RPMI8226 (cell line): ENCODE data around the gene ZNF783.
"Not testable (repeated sequence)": the region's sequence is repeated elsewhere in the genome, so short reads cannot be mapped to it uniquely, and the experiment has no call there.

ENCODE experiments used
- DNase-seq: peaks from one replicate; pipeline ENCODE4 v3.0.0-alpha.2; 2015

ZNF783 gene

DNA sequence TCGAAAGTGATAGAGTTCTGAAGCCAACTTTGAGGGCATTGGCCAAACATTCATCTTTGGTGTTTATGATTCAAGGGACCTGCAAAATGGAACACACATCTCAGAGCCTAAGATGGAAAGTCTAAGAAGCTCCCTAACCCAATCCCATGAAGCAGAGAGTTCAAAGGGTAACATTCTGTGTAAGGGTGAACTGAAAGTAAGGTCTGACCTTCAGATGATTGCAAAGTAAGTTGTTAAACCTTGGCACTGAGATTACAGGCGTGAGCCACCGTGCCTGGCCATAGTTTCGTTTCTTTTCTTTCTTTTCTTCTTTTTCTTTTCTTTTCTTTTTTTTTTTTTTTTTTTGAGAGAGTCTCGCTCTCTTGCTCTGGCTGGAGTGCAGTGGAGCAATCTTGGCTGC is 20.3 kb upstream of the ZNF783 start:
- no peak for DNase-seq

DNA sequence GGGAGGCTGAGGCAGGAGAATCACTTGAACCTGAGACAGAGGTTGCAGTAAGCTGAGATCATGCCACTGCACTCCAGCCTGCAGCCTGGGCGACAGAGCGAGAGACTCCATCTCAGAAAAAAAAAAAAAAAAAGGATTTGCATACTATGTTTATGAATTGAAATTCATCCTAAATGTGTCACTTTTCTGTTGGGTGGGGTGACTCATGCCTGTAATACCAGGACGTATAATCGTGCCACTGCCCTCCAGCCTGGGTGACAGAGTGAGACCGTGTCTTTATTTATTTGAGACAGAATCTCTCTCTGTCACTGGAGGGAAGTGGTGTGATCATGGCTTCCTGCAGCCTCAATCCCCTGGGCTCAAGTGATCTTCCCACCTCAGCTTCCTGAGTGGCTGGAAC is 16.8 kb upstream of the ZNF783 start:
- no peak for DNase-seq

DNA sequence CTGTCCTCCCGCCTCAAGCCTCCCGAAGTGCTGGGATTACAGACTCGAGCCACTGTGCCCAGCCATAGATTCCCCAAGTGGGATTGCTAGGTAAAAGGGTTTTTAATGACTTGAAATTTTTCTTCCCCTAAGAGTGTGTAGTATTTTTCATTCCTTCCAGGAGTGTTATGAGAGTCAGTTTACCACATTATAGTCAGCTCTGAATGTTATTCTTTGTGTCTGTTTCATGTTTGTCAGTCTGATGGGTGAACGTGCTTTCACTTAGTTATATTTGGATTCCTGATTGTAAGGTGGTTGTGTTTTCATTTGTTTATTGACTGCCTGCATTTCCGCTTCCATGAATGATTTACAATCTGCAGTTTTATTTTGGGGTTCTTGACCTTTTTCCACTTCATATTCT is 16.3 kb upstream of the ZNF783 start:
- DNase-seq, result no peak

DNA sequence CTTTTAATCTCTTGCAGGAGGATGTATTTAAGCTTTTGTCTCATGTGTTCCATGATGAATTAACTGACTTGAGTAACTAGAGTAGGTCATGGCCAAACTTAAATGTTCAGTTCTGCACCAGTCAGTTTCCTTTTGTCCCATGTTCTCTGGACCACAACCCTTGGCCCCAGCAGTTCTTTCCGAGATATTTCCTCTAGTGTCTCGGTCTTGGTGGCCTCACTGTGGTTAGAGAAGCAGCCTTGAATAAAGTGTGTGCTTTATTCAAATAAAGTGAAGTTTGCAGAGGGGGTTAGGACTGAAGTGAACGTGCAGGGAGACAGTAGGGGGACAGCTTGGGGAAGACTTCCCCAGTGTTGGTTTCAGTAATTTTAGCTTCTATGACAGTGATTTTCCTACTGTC is 13.2 kb upstream of the ZNF783 start:
- DNase-seq, result no peak

DNA sequence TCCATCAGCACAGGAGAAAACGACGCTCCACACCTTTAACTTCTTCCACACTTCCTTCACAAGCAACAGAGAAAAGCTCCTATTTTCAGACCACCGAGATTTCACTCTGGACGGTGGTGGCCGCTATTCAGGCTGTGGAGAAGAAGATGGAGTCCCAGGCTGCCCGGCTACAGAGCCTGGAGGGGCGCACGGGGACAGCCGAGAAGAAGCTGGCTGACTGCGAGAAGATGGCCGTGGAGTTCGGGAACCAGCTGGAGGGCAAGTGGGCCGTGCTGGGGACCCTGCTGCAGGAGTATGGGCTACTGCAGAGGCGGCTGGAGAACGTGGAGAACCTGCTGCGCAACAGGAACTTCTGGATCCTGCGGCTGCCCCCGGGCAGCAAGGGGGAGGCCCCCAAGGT is 11.8 kb upstream of the ZNF783 start:
- DNase-seq, result not testable (repeated sequence)

DNA sequence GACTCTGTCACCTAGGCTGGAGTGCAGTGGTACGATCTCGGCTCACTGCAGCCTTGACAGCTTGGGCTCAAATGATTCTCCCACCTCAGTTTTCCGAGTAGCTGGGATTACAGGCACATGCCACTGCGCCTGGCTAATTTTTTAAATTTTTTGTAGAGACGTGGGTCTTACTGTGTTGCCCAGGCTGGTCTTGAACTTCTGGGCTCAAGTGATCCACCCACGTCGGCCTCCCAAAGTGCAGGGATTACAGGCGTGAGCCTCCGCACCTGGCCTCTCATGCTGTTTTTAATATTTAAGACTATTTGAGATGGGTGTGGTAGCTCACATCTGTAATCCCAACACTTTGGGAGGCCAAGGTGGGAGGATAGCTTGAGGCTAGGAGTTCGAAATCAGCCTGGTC is 10.5 kb upstream of the ZNF783 start:
- DNase-seq, result not testable (repeated sequence)

DNA sequence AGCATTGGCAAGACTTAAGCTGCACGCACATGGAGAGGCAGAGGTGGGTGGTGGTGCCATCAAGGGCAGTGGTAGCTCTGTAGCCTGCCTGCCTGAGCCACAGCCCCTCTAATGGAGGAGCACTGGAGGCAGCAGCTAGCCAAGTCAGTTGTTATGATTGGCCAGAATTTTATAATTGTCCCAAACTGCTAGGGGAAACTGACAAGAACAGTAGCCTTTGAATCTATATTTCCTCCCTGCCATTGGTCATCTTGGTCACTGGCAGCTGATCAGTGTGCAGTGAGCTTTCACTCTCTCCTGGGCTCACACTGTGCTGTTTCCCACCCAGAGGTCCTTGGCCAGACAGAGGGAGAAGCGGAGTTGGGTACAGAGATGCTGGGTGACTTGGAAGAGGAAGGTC is 9.6 kb upstream of the ZNF783 start:
- DNase-seq, result no peak

DNA sequence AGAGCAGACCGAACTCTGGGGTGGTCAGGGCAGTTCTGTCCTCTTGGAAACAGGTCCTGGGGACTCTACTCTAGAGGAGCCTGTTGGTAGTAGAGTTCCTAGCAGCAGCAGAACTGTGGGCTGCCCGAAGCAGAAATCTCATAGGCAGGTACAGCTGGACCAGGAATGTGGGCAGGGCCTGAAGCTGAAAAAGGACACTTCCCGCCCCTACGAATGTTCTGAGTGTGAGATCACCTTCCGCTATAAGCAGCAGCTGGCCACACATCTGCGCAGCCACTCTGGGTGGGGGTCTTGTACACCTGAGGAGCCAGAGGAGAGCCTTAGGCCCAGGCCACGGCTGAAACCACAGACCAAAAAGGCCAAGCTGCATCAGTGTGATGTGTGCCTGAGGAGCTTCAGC is 8.3 kb upstream of the ZNF783 start:
- no peak for DNase-seq

DNA sequence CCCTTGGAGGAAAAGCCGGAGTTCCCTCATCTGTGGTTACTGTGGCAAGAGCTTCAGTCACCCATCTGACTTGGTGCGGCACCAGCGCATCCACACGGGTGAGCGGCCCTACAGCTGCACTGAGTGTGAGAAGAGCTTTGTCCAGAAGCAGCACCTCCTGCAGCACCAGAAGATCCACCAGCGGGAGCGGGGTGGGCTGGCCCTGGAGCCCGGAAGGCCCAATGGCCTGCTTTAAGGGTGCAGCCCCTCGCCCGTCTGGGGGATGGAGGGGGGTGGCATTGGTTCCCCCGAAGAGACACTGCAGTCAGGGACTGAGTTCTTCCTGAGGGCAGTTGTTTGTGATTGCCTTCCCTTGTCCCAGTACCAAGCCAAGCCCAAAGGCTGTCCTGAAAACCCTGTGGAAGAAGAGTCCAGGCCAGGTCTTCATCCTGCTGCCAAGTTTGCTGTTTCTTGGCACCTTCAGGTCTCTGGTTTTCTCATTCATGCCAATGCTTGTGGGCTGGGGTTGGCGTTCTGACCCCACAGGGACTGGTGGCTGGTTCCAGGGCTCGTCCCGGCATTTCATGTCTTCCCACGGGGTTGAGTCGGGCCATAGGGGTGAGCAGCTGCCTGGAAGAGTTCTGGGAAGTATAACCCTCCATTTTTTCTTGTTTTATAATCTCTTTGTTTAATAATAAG is 7.7 kb upstream of the ZNF783 start:
- no peak for DNase-seq

DNA sequence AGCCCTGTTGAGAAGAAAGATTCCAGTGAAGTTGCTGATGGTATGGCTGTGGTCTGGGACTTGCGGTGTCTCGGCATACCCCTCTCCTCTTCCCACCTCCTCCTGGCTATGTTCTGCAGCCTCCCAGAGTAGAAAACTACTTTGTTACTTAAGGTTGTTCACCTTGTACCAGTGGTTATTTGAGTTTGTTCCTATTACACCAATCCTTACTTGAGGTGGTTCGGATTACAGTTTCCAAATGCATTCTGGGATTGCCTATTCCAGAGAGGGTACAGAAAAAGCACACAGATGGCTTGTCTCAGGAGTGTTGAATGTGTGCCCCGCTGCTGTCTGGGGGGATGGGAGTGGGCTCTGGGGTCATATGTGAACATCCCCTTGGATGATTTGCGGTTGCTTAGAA is 6.8 kb upstream of the ZNF783 start:
- DNase-seq, result no peak

DNA sequence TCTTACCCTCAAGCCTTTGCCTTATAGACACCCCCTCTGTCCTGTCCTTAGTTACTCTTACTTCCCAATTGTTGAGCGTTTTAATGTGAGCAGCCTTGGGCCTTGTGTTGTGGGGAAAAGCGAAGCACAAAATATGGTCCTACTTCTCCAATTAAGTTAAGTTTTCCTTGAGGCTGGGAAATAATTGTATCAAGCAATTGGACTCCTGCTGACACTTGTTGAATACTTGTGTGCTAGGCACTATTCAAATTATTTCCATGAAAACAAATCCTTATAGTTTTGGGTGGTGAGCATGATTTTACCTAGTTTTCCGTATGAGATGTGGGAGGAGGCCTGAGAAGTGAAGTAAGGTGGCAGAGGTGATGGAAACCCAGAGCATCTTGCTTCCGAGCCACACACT is 5.4 kb upstream of the ZNF783 start:
- no peak for DNase-seq

DNA sequence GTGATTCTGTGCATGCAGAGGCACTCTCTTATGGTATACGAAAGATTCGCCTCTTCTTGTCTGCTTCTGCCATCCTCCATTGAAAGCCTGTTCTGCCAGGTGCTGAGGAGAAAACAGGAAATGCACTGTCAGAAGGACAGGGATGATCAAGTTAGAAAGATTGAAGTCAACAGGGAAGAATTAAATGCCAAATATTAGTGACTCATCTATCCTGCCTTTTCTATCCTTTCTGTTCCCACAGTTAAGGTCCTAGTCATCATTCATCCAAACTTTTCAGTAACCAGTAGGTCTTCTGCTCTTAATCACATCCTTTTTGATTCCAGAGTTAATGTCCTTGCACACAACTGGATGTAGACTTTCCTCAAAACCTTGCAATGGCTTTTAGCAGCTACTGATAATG is 4.8 kb upstream of the ZNF783 start:
- no peak for DNase-seq

DNA sequence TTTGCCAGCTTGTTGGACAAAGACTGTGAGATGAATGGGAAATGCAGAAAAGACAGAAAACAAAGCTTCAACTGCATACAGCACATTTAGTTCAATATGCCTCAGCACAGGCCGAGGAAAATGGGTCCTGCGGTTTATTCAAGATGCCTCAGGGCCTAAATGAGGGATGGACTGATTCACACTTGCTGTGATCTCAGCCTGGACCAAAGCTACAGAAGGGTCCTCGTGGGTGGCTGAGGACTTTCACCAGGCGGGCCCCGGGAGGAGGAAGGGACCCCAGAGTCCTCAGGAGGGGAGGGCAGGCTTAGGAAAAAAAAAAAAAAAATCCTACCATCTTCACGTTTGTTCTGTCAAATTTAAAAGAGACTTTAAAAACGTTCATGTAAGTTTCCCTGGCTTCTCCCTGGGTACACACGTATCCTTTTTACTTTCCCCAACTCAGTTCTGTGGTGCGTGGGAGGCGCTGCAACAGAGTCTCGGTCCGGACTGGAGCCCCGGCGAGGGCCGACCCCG is 624 bp upstream of the ZNF783 start:
- peak; percentile 40 for DNase-seq

DNA sequence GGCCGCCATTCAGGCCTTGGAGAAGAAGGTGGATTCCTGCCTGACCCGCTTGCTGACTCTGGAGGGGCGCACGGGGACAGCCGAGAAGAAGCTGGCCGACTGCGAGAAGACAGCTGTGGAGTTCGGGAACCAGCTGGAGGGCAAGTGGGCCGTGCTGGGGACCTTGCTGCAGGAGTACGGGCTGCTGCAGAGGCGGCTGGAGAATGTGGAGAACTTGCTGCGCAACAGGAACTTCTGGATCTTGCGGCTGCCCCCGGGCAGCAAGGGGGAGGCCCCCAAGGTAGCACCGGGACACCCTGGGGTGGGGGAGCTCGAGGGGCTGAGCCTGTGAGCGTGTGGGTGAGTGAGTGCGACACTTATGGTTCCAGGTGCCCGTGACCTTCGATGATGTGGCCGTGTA is 4.5 kb downstream of the ZNF783 start:
- DNase-seq, result no peak

DNA sequence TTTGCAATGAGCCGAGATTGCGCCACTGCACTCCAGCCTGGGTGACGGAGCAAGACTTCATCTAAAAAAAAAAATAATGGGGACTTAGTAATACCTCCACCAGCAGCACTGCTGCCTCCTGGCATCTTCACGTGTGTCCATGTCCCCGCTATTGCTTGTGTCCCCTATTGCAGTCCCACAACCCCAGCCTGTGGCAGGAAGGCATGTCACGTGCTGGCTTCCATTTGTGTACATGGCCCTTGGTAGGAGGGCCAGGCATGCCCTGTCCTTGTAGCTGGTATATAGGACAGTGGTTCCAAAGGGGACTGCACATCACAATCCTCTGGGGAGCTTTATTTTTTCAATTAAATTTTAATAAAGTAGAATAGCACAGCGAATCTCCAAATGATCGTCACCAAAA is 5.7 kb downstream of the ZNF783 start:
- no peak for DNase-seq

DNA sequence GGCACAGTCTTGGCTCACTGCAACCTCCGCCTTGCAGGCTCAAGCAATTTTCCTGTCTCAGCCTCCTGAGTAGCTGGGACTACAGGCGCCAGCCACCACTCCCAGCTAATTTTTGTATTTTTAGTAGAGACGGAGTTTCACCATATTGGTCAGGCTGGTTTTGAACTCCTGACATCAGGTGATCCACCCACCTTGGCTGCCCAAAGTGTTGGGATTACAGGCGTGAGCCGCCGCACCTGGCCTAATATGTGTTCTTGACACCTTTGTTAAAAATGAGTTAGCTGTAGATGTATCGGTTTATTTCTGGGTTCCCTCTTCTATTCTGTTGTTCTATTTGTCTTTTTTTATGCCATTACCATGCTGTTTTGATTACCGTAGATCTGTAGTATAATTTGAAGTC is 12.4 kb downstream of the ZNF783 start:
- not testable (repeated sequence) for DNase-seq

DNA sequence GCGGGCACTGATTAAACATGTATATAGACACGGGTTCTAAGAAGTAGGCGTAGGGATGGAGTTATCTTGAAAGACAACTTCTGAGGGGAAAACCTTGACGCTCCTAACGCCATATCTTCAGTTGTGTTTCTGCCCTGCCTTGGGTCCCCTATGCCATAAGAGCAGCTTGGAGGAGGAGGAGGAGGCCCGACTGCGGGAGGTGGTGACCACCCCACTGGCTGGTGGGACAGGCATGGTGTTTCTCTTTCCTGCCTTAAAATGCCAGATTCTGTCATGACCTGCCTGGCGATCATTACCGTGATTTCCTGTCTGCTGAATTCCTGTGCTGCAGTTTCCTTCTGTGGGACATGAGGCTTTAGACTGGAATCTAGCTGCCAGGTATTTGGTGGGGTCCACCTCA is 15.9 kb downstream of the ZNF783 start:
- DNase-seq, result no peak

DNA sequence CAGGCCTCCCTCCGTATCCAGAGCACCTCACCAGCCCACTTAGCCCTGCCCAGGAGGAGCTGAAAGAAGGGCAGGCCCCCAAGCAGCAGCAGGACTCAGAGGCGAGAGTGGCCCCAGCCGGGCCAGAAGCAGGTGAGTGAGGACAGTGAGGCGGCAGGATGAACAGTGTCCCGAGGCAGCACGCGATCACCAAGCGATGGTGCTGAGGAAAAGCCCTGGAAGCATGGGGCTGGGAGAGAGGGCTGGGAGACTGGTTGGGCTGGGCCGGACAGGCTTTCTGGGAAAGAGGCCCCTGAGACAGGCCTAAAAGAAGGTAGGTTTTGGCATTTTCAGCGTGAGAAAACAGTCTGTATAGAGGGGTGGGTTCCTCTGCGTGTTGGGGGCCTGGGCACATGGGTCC is 16.4 kb downstream of the ZNF783 start:
- no peak for DNase-seq

DNA sequence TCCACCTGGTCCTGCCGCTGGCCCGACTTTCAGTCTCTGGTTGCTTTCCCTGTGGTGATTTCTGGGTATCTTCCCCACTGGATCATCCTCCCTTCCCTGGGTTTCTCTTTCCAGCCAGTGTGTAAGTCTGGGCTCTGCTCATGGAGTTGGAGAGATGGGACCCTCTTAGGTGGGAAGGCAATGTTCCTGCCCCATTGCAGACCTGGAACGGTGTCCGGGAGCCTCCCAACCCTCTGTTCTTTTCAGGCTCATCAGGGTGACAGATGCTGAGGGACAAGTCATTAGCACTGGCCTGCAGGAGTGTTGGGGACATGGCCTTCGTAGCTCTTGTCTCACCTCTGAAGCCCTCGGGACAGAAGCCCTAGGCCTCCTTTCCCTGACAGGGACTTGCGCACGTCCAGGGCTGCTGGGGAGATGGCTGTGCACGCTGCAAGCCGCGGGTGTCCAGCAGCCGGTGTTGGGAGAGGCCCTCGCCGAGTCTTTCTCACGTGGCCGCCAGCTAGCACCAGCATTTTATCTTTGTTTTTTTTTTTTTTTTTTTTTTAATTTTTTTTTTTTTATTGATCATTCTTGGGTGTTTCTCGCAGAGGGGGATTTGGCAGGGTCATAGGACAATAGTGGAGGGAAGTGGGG is 17.2 kb downstream of the ZNF783 start:
- DNase-seq, result no peak

DNA sequence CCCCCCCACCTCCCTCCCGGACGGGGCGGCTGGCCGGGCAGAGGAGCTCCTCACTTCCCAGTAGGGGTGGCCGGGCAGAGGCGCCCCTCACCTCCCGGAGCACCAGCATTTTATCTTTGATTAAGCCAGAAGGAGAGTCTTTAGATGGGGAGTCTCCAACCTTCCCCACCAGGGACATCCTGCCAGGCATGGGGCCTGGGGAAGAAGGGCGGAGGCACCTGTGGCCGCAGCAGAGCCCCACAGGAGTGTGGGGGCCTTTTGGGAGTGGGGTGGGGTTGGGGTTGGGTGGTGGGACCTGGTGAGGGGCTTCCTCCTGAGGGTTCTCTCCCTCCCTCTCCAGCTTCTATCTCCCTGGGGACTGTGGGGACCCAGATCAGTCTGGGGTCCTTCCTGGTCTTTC is 18.2 kb downstream of the ZNF783 start:
- DNase-seq, result no peak

DNA sequence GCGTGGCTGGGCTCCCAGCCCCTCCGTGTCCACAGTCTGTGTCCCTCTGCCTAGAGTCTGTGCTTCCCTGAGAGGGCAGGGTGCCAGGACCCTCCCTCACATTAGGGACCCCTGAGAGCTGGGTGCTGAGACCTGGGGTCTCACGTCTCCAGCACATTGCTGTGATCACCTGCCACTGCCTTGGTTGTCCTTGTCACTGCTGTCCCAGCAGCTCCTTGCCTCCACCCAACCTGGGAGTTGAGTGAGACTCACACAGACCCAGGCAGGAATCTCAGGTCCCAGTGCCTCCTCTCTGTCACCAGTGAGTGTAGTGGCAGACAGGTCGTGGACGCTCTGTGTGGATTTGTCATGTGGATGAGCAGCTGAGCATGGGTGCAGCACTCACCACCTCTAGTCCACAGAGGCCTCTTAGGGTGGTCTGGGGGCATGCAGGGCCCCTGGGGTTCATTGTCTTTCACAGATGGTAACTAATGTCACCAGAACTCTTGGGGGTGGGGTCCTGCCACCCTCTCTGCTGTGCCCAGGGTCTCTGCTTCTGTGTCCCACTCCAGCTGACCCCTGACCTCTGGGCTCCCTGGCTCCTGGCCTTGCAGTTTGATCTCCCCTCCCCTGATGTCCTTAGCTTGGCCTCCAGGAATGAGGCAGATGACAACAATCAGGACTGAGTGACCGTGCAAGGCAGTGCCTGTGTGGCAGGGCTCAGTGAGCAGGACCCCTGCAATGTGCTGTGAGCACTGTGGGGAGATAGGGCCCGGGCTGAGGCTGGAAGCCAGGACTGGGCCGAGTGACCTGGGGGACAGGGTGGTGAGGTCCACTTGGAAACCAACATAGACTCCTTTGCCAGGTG is 18.9 kb downstream of the ZNF783 start:
- DNase-seq, result no peak

DNA sequence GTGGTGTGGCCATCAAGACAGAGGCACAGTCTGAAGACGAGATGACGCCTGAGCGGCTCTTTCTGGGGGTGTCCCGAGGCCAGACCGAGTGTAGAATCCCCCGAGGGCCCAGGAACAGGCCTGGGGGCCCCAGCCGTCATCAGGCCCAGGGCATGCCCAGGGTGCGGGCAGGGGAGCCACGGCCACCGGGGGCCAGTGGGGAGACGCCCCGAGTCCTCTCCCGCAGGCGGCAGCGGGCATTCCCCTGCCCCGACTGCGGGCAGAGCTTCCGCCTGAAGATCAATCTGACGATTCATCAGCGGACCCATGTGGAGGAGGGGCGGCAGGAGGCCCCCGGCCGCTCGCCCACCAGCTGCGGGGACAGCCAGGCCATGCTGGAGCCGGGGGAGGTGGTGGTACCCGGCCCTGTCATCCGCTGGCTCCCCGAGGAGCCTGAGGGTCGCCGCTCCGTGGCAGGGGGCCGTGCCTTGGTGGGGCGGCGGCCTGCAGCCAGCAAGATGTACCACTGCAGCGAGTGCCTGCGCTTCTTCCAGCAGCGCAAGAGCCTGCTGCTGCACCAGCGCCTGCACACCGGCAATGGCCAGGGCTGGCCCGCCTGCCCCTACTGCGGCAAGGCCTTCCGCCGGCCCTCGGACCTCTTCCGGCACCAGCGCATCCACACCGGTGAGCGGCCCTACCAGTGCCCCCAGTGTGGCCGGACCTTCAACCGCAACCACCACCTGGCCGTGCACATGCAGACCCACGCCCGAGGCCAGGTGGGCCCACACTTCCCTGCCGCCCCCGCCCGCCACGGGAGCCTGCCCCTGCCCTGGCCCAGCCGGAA is 19.7 kb downstream of the ZNF783 start:
- DNase-seq, result no peak

DNA sequence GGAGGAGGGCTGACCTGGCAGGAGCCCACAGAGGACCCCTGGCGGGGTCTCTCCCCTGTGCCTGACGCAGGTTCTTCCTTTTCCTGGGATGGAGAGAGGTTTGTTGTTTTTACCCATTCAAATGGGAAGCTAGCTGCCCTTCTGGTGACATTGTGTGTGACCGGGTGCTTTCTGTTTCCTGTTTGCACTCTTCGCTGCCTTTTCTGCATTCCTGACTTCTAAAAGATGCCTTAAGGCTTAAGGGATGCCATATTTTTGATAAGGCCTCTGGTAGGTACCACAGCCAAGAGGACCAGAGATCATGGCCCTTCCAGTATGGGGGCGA is 20.3 kb downstream of the ZNF783 start:
- DNase-seq, result no peak
